Spinal cord (tissue), 10 donors: ENCODE data around the gene LRMDA. TPM values are rescaled to one million over a fixed set of nuclear protein-coding genes. Genes with fewer than 3 reads are reported as not detected.
A peak's percentile ranks its signal among the peaks of the same experiment; 100 is the strongest.

Experiments used
- DNase-seq, 6 donors: peaks; one replicate each; pipeline versions ENCODE4 v3.0.0 to v3.0.0-alpha.2; 2013 to 2015; ENCODE audit warnings: low spot score in 6 of 6, low read depth in 4 of 6
- H3K27ac ChIP-seq: one replicate; pipeline ENCODE4 v1.5.1; 2013; ENCODE audit warnings: low read depth, low read length, control low read depth
- H3K27me3 ChIP-seq: one replicate; pipeline ENCODE4 v1.6.1; 2013; ENCODE audit warnings: low read length; ENCODE audit not compliant: control insufficient read depth, insufficient read depth
- H3K36me3 ChIP-seq: one replicate; pipeline ENCODE4 v1.6.1; 2013; ENCODE audit warnings: low read length; ENCODE audit not compliant: control insufficient read depth, insufficient read depth
- H3K4me1 ChIP-seq: one replicate; pipeline ENCODE4 v1.6.1; 2013; ENCODE audit warnings: low read length; ENCODE audit not compliant: control insufficient read depth, insufficient read depth
- H3K4me3 ChIP-seq: one replicate; pipeline ENCODE4 v1.5.1; 2013; ENCODE audit warnings: low read depth, low read length, control low read depth
- H3K9me3 ChIP-seq: one replicate; pipeline ENCODE4 v1.6.1; 2013; ENCODE audit warnings: low read length; ENCODE audit not compliant: control insufficient read depth, insufficient read depth
- WGBS: methylation state at CpG from one replicate; pipeline ENCODE4 v1.1.5; 2013; ENCODE audit warnings: missing lambda C conversion rate; ENCODE audit not compliant: insufficient coverage; 5-methylcytosine and 5-hydroxymethylcytosine counted together
- polyA plus RNA-seq, 2 donors: library from polyadenylated mRNA; unstranded; fragments of 120-200 nt; gene quantifications; one replicate each; pipeline ENCODE4 v1.2.1, GENCODE V29; 2013; ENCODE audit not compliant: insufficient read length in 2 of 2
- total RNA-seq, 2 donors: library from RNA; depleted of rRNA in 1 of 2; stranded (reverse); fragments of 120-200 nt in 1 of 2; fragments of >200 nt in 1 of 2; gene quantifications; one replicate each; pipeline versions ENCODE4 v1.2.3 to v1.2.4, GENCODE V29; 2013 to 2014
- donor health status: healthy.

LRMDA gene
- total and polyA plus RNA-seq, 4 donors: 5.6 to 9.9 (median 7.2) TPM

DNA sequence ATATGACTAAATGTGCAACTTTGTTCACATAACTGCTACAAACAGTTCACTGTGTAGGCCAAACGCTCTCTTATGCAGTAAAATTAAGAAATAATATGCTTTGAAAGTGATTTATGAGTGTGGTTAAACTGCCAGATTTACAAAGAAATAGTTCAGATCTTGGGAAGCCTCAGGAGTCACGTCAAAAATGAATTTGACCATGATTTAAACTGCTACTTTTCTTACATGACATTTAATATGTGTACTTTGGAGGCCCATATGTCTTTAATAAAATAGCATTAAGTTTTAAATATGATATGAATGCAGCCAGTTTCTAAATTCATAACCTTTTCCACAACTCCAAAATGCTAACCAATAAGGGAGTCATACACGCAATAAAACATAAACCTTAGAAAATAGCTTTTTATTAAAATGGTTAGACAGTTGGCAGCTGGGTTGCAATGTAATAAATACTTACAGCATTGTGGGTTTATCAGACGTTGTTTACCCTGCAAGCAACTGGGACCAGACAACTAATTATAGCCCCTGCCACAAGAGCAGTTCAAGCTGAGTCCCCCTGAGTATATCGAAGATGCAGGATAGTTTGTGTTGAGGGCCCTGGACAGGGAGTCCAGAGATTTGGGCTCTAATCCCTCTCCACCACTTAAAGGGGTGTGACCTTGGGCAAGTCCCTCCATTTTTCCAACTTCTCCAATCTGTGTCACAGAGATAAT lies 640.4 kb downstream of the LRMDA start:
- Histone ChIP-seq H3K9me3 (peaks cover 1% of the 10 kb centered on the region), H3K4me3 (no peak overlapping the region), H3K4me1 (peaks cover 3% of the 10 kb centered on the region), H3K27ac (peak overlapping the region; percentile 25), H3K27me3 (no peaks in the 10 kb centered on the region), H3K36me3 (no peaks in the 10 kb centered on the region)
- 83% methylated on average over 1 of the region's 5 CpGs for WGBS
- DNase-seq: peak in 1 of 6 donors; percentile 40

DNA sequence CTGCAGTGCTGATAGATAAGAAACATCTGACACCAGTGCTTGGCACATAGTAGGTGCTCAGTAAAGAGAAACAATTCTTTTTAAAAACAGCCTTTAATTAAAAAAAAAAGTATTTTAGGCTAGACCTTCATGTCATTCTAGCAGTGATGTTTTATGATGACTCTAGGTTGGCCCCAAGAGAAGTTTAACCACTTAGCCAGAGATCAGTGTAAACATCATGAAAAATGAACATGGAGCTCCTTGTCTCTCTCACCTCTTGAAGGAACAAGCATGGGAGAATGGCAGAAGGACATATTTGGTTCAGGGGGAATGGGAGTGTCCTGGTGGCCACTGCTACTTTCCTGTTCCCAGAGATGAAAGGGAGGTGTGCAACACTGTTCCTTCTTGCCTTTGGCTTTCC lies 641.0 kb downstream of the LRMDA start:
- Histone ChIP-seq H3K9me3 (peaks cover 1% of the 10 kb centered on the region), H3K4me1 (peaks cover 3% of the 10 kb centered on the region), H3K36me3 (no peaks in the 10 kb centered on the region), H3K27ac (no peak overlapping the region), H3K4me3 (no peak overlapping the region), H3K27me3 (no peaks in the 10 kb centered on the region)
- no peak for DNase-seq

DNA sequence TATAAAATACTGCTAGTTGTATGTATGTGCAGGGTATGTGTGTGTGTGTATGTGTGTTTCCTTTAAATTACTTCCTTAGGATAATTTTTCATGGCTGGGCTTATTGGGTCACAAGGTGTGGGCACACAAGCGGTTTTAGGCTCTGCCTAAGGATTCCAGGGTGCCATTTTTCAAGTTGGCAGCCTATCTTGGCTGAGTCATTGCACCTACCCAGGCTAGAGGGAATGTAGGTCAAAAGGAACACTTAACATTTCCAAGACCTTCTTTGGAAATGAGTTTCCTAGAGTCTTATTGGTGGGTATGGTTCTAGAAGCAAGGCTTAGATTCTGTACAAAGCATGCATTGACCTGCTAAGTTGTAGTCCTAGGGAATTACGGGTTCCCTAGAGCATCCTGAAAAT lies 642.1 kb downstream of the LRMDA start:
- H3K4me1 ChIP-seq: peaks cover 3% of the 10 kb centered on the region
- no peak overlapping the region for H3K27ac ChIP-seq
- DNase-seq: no peak
- no peaks in the 10 kb centered on the region for H3K27me3 ChIP-seq
- 100% methylated on average over 1 of the region's 2 CpGs for WGBS
- H3K4me3 ChIP-seq: no peak overlapping the region
- no peaks in the 10 kb centered on the region for H3K36me3 ChIP-seq
- H3K9me3 ChIP-seq: no peaks in the 10 kb centered on the region

DNA sequence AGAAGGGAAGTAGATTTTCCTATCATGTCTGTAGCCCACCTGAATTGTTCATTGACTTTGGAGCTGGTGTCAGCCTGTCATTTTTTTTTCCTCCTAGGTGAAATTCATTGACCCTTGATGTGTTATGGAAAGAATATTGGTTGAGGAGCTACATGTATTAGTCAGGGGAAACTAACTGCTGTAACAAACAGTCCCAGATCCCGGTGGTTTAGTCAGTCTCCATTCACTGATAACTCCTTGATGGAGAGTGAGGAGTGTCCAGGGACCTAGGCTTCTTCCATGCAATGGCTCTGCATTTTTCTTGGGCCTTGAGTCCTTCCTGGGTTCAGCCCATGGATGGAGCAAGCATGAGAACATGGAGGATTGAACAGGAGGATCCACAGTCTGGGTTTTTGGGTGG lies 643.2 kb downstream of the LRMDA start:
- DNase-seq: no peak
- WGBS: 100% methylated on average over 1 of the region's 1 CpG
- no peaks in the 10 kb centered on the region for H3K27me3 ChIP-seq

DNA sequence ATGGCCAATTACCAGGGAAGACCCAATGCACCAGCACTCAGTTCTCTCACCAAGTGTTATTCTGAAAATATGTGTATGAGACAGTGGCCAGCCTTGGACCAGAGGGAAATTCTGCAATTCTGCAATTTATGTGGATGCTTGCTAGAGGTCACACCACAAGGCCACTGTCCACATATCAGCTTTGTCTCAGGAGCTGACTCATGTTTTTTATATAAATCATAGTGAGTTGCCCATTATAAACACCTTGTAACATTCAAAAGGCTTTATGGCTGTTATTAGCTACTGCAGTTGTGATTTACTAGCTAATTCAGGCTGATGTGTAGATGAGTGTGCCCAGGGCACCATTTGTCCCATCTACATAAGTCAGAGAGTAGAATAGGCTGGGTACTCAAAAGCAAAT lies 649.0 kb downstream of the LRMDA start:
- DNase-seq: peak in 1 of 6 donors; percentile 32
- Histone ChIP-seq H3K27ac (no peak overlapping the region), H3K9me3 (no peaks in the 10 kb centered on the region), H3K4me3 (no peak overlapping the region), H3K27me3 (no peaks in the 10 kb centered on the region), H3K36me3 (no peaks in the 10 kb centered on the region), H3K4me1 (peaks cover 3% of the 10 kb centered on the region)

More for the DNA sequence above, 643.2 kb downstream of the LRMDA start:
- H3K4me3 ChIP-seq: no peak overlapping the region
- H3K9me3 ChIP-seq: no peaks in the 10 kb centered on the region
- no peaks in the 10 kb centered on the region for H3K36me3 ChIP-seq
- H3K27ac ChIP-seq: no peak overlapping the region
- H3K4me1 ChIP-seq: peaks cover 3% of the 10 kb centered on the region

DNA sequence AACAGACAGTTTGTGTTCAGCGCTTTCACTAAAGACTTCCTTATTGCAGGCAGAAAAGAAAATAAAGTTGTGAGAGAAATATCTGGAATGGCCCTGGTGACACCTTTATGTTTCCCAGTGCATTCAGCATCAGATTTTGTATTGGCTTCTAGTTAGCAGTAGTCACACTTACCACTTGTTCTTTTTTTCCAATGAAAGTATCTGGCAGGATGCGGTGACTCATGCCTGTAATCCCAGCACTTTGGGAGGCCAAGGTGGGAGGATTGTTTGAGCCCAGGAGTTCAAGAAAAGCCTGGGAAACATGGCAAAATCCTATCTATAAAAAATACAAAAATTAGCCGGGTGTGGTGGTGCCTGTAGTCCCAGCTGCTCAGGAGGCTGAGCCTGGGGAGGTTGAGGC lies 649.6 kb downstream of the LRMDA start:
- no CpG with 5 or more reads among the region's 3 CpGs for WGBS
- no peaks in the 10 kb centered on the region for H3K27me3 ChIP-seq
- DNase-seq: no peak

DNA sequence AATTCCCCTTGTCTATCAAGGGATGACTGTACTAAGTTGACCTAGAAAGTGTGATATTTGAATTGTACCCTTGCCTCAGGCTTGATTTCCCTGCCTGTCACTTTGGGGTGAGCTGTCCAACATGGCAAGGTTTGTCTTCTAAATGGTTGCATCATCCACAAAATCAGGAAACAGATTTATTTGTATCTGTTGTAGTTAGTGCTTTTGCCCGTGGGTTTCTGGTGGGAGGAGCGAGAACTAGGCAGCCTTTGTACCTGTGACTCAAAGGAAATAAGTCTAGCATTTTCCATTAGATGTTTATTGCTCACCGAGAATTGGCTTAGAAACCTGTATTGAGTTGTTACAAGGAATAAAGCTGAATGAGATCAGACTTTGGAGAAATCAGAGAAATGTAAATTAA lies 650.8 kb downstream of the LRMDA start:
- no peaks in the 10 kb centered on the region for H3K9me3 ChIP-seq
- H3K27me3 ChIP-seq: no peaks in the 10 kb centered on the region
- WGBS: 70% methylated on average over 2 of the region's 3 CpGs
- DNase-seq: no peak
- no peak overlapping the region for H3K27ac ChIP-seq
- H3K36me3 ChIP-seq: no peaks in the 10 kb centered on the region
- H3K4me1 ChIP-seq: peaks cover 7% of the 10 kb centered on the region
- H3K4me3 ChIP-seq: no peak overlapping the region

More for the DNA sequence above, 649.6 kb downstream of the LRMDA start:
- H3K9me3 ChIP-seq: no peaks in the 10 kb centered on the region
- no peak overlapping the region for H3K27ac ChIP-seq
- no peaks in the 10 kb centered on the region for H3K36me3 ChIP-seq
- no peak overlapping the region for H3K4me3 ChIP-seq
- H3K4me1 ChIP-seq: peaks cover 3% of the 10 kb centered on the region

DNA sequence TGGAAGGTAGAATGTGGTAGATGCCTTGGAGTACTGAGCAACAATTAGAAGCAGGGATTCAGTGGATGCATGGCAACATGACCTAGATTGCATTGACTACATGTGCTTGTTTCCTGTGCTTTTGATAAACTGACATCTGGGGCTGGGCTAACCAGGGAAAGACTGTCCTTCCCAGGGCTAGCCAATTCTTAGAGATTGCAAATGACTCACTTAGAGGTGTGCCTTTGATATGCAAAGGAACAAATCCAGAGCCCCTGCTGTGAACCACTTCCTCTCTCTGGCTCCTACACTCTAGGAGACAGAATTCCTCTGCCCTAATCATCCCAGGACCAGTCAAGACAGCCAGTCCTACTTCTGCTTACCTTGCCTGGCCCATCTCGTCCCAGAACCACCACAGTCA lies 651.5 kb downstream of the LRMDA start:
- Histone ChIP-seq H3K27ac (no peak overlapping the region), H3K4me1 (peaks cover 7% of the 10 kb centered on the region), H3K4me3 (no peak overlapping the region), H3K27me3 (no peaks in the 10 kb centered on the region), H3K9me3 (no peaks in the 10 kb centered on the region), H3K36me3 (no peaks in the 10 kb centered on the region)
- WGBS: 55% methylated on average over 1 of the region's 1 CpG
- DNase-seq: no peak

DNA sequence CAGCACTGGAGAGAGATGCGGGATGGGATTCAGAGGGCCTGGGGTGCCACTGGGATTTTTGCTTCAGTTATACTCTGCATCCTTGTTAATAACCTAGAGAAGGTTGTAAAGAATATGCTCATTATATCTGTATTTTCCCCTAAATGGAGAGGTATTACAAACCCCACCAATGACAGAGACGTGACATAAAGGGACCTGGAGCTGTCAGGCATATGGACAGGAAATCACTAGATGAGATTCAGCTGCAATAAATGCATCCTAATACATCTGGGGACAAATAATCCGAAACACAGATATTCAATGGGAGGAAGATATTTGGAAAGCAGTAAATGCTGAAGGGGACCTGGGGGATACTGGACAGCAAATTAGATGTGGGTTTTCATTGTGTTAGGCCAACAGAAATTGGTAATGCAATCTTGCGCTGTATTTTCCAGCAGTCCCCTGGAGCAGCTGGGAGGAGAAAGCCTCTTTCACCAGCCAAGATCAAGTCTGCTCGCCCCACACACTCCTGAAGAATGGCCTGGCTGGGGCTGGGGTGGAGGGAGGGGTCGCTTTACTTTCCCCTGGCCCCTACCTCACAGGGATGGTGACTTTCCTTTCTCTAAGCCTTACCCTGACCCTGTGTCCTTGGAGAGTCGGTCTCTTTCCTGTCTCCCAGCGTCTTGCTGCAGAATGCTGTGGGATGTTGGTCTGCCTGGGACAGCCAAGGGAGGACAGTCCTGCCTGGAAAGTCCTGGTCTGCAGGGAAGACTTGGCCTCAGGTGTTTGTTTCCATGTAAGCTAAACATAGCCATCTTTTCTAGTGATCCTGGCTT lies 653.8 kb downstream of the LRMDA start:
- no peaks in the 10 kb centered on the region for H3K9me3 ChIP-seq
- no peak overlapping the region for H3K27ac ChIP-seq
- peaks cover 7% of the 10 kb centered on the region for H3K4me1 ChIP-seq
- DNase-seq: peak in 1 of 6 donors; percentile 78
- no peaks in the 10 kb centered on the region for H3K36me3 ChIP-seq
- no peak overlapping the region for H3K4me3 ChIP-seq
- H3K27me3 ChIP-seq: no peaks in the 10 kb centered on the region
- 70% methylated on average over 2 of the region's 8 CpGs for WGBS

DNA sequence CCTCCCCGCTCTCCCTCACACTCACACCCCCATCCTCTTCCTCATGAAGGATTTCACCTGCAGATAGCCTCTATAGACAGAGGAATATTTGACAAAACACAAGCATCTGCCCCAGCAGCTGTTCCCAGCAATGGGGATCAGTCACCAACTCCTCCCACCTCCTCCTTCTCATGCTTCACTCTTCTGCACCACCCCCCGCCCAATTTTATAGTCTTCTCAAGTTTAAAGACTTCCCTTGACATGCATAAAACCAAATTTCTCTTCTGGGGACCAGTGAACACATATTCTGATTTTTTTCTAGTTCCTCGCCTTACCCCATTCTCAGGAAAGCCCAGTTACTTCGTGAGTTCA lies 654.4 kb downstream of the LRMDA start:
- no peak overlapping the region for H3K4me3 ChIP-seq
- no peak for DNase-seq
- H3K9me3 ChIP-seq: no peaks in the 10 kb centered on the region
- no peaks in the 10 kb centered on the region for H3K27me3 ChIP-seq
- no peak overlapping the region for H3K27ac ChIP-seq
- 89% methylated on average over 3 of the region's 4 CpGs for WGBS
- H3K4me1 ChIP-seq: peaks cover 7% of the 10 kb centered on the region
- H3K36me3 ChIP-seq: no peaks in the 10 kb centered on the region
